IPS-20b (cell line): ENCODE data around the gene FAM180B.

ENCODE experiments used
- H3K27ac ChIP-seq: one replicate; pipeline ENCODE4 v1.5.1; 2013; ENCODE audit warnings: low read length
- H3K27me3 ChIP-seq: 2 replicates; pipeline ENCODE4 v1.6.1; 2013; ENCODE audit warnings: mild to moderate bottlenecking, low read length, inconsistent platforms; ENCODE audit not compliant: insufficient read depth
- H3K36me3 ChIP-seq: 2 replicates; pipeline ENCODE4 v1.6.1; 2013; ENCODE audit warnings: low read depth, mild to moderate bottlenecking, inconsistent platforms, low read length, moderate library complexity; ENCODE audit not compliant: insufficient read depth
- H3K4me1 ChIP-seq: 2 replicates; pipeline ENCODE4 v1.6.1; 2013; ENCODE audit warnings: mild to moderate bottlenecking, control low read depth, inconsistent platforms, low read length, moderate library complexity; ENCODE audit not compliant: insufficient read depth
- H3K4me3 ChIP-seq: 2 replicates; pipeline ENCODE4 v1.5.1; 2013; ENCODE audit warnings: mild to moderate bottlenecking, low read length, inconsistent platforms
- H3K9ac ChIP-seq: 2 replicates; pipeline ENCODE4 v1.6.1; 2013; ENCODE audit warnings: low read depth, mild to moderate bottlenecking, inconsistent platforms, low read length, moderate library complexity
- H3K9me3 ChIP-seq: 2 replicates; pipeline ENCODE4 v1.6.1; 2013; ENCODE audit warnings: mild to moderate bottlenecking, low read depth, low read length, inconsistent platforms; ENCODE audit not compliant: insufficient read depth

The FAM180B gene

DNA sequence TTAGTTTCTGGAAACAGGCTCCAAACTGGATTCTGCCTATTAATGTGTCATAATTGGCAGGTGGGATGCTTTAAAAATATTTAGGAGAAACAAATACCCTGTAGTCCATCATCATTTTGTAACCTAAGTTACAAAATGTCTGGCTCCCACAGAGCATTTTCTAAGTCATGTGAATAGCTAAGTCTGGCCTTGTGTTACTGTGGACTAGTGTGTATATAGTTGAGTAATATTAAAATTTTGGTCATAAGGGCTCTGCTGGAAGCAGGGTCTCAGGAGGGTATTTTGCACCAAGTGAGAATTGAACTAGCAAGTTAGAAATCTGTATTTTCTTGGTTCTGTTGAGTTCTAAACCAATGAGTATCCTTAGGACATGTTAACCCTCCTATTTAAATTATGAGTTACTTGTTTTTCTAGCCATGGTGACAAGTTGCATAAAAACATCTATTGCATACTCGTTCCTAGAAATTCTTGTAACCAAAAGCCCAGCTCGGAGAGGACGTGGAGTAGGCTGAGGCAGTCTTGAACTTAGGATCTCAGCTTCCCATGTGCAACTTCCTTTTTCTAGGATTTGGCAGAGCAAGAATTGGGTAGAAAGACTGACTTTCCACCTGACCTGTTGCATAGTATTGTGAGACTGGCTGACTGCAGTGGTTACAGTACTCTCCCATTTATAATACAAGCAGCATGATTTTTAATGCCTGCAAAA is 15.7 kb upstream of the FAM180B start:
- no peaks in the 10 kb centered on the region; the same call in 1 of the 2 replicates for H3K4me1 ChIP-seq
- H3K9me3 ChIP-seq, result no peaks in the 10 kb centered on the region
- no peak overlapping the region for H3K4me3 ChIP-seq
- H3K36me3 ChIP-seq, result peaks cover 62% of the 10 kb centered on the region
- H3K27ac ChIP-seq, result no peak overlapping the region
- H3K9ac ChIP-seq, result no peak overlapping the region
- H3K27me3 ChIP-seq, result peaks cover 2% of the 10 kb centered on the region; the same call in 1 of the 2 replicates

DNA sequence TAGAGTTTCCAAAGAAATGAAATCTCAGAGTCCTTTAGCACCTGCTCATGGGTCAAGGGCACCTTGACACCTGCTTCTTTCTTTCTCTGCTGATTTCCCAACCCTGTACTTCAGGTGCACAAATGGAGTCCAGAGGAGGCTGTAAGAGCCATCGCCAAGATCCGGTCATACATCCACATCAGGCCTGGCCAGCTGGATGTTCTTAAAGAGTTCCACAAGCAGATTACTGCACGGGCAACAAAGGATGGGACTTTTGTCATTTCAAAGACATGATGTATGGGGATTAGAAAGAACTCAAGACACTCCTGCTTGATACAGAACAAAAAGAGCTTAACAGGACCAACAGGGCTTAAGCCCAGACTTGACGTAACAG is 15.1 kb upstream of the FAM180B start:
- Histone ChIP-seq H3K36me3 (peaks cover 64% of the 10 kb centered on the region), H3K4me3 (no peak overlapping the region), H3K27ac (no peak overlapping the region), H3K4me1 (no peaks in the 10 kb centered on the region; the same call in 1 of the 2 replicates), H3K9me3 (no peaks in the 10 kb centered on the region), H3K27me3 (no peaks in the 10 kb centered on the region), H3K9ac (no peak overlapping the region)

DNA sequence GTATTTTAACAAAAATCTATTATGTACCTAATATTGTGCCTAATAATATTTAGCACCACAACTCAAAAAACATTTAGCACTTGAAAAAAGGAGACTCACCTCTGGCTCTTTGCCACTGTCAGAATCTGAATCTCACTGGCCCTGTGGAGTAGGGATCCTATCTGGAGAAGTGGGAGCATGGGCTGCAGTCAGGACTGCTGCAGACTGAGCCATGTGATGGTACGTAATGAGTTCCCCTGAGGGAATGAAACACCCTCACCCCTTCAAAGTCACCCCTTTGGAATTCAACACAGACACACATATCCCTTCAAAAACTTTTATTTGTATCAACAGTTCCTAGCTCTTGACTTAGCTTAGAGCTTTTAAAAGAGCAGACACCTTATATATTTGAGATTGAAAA is 14.6 kb upstream of the FAM180B start:
- H3K27me3 ChIP-seq, result no peaks in the 10 kb centered on the region
- H3K9me3 ChIP-seq, result no peaks in the 10 kb centered on the region
- no peak overlapping the region for H3K9ac ChIP-seq
- H3K4me3 ChIP-seq, result no peak overlapping the region
- H3K36me3 ChIP-seq, result peaks cover 68% of the 10 kb centered on the region
- no peaks in the 10 kb centered on the region; the same call in 1 of the 2 replicates for H3K4me1 ChIP-seq
- H3K27ac ChIP-seq, result no peak overlapping the region

DNA sequence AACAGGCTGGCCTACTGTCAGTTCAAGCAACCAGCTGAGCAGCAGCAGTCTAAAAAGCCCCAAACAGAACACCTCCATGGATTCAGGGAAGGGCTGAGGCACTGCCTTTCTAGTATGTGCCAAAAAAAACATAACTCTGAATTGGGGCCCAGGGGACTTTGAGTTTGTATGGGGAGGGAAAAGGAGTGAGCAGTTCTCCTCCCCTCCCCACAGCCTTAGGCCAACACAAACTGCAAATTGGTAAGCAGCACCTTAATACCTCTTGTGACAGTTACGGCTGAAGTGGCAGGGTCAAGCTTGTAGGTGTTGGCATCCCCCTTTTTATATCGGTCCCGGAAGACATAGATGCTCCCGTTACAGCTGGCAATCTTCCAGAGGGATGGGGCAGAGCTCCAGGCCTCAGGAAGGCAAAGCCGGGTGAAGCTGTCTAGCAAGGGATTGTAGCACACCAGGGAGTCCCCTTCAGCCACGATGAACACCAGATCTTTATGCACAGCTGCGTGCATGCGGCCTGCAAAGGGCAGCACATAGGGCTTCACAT is 13.7 kb upstream of the FAM180B start:
- no peak overlapping the region for H3K27ac ChIP-seq
- no peak overlapping the region for H3K9ac ChIP-seq
- H3K36me3 ChIP-seq, result peaks cover 71% of the 10 kb centered on the region

DNA sequence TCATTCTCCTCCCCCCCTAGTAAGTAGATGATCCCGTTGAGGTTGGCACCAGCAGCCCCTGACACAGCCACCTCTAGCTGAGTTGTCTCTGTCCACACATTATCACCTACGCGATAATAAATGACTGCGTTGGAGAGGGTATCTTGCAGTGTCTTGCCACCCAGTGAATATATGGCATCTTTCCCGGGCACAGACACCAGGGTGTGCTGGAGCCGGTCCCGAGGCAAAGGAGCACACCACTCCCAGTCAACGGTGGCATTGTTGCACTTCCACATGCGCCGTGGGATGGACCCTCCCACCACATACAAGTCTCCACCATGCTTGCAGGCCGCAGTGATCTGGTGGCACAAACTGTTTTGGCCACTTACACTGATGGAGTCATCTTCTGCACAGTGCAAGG is 13.2 kb upstream of the FAM180B start:
- no peak overlapping the region for H3K9ac ChIP-seq

More for the DNA sequence above, 13.7 kb upstream of the FAM180B start:
- no peak overlapping the region for H3K4me3 ChIP-seq
- H3K9me3 ChIP-seq, result no peaks in the 10 kb centered on the region
- H3K4me1 ChIP-seq, result peaks cover under 1% of the 10 kb centered on the region; the same call in 1 of the 2 replicates
- no peaks in the 10 kb centered on the region for H3K27me3 ChIP-seq

DNA sequence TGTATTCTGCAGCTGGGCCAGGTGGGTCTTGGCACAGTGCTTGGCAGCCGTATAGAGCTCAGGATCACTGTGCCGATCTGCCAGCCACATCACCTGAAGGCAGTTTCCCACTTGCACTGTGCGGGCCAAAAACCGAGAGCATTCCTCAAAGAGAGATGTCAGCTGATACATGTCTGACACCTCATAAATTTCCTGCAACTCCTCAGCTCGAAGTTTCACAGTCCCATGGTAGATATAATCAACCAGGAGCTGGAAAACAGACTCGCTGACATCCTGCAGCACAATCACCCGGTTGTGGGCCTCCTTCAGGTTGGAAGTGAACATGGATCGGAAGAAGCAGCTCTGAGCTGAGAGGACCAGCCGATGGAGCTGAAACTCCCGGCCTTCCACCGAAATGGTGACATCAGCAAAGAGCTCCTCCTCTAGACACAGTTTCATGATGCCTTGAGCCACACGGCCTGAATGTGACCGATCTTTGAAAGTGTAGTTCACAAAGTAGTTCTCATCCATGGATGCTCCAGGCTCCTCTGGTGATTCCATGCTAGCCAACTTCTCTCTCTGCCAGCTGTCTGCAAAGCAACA is 8.9 kb upstream of the FAM180B start:
- Histone ChIP-seq H3K27ac (no peak overlapping the region), H3K4me3 (peak overlapping the region; percentile 98), H3K9ac (peak overlapping the region; percentile 98; the same call in 1 of the 2 replicates), H3K36me3 (peaks cover 61% of the 10 kb centered on the region), H3K9me3 (no peaks in the 10 kb centered on the region), H3K27me3 (no peaks in the 10 kb centered on the region), H3K4me1 (peaks cover 7% of the 10 kb centered on the region; the same call in 1 of the 2 replicates)

More for the DNA sequence above, 13.2 kb upstream of the FAM180B start:
- Histone ChIP-seq H3K4me3 (no peak overlapping the region), H3K9me3 (no peaks in the 10 kb centered on the region), H3K36me3 (peaks cover 71% of the 10 kb centered on the region), H3K27ac (no peak overlapping the region), H3K27me3 (no peaks in the 10 kb centered on the region), H3K4me1 (peaks cover 4% of the 10 kb centered on the region; the same call in 1 of the 2 replicates)

DNA sequence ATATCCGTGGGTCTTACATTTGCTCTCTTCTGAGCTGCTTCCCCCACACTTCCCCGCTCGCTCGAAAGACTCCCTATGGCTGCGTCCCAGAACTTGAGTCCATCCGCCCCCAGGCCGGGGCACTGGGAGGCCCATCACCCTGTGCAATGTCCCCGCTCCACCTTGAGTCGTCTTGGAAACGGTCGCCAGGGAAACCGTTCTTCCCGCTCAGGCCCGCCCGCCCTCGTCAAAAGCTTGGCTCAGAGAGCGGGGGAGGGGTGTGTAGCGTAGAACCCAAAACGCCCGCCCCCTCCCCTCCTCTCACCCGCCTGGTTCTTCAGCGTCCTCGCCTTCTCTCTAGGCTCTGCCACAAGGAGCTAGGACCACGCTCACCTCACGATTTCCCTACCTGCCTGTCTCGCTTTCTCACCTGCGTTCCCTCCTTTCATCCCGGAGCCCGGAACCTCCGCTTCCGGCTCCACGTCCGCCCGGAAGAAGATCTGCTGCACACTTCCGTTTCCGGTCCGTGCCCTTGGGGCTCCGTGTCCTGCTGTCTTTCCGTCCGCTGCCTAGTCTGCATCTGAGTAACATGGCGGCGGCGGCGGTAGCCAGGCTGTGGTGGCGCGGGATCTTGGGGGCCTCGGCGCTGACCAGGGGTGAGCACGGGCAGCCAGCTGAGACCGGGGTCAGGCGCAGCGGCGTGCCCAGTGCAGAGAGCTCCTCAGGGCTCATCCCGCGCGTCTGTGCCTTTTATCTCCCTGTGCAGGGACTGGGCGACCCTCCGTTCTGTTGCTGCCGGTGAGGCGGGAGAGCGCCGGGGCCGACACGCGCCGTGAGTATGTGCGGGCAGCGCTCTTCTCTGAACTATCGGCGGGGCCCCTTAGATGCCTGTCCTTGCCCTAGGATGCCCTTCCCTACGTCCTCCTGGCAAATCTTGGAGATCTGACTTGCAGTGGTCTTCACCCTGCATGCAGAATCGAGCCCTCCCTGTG is 7.7 kb upstream of the FAM180B start, which contains the start of the genes KBTBD4 and NDUFS3:
KBTBD4 (minus strand) TSS at position 447 of the 971 bp plus-strand sequence; CDS start at position 428, 19 bp downstream.
NDUFS3 (plus strand) TSS at position 551 of the 971 bp plus-strand sequence; CDS start at position 569, 18 bp downstream.
- Histone ChIP-seq H3K9ac (peak within 1 kb of the TSS; percentile 98), H3K27me3 (no peaks in the 10 kb centered on the region), H3K27ac (peak within 1 kb of the TSS; percentile 95), H3K4me3 (peak within 1 kb of the TSS; percentile 98), H3K9me3 (no peaks in the 10 kb centered on the region), H3K4me1 (peaks cover 7% of the 10 kb centered on the region; the same call in 1 of the 2 replicates), H3K36me3 (peaks cover 61% of the 10 kb centered on the region)

DNA sequence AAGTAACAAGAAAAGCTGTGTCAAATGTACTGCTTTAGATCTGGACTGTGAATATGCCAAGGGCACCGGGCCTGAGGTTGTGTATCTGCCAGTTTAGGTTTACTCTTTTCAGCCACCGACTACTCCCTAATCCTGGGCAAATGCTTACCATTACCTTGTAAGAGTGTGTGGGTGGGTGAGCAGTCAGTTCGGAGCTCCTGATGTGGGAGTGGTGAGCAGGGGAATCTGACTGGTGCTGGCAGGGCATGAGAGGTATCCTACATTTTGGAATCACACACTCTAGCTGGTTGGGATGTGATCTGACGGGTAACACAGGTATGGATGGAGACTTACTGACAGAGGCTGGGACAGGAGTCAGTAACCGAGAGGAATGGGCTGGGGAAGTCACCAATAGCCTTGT is 2.6 kb upstream of the FAM180B start:
- Histone ChIP-seq H3K27ac (no peak overlapping the region), H3K9ac (no peak overlapping the region), H3K4me1 (0 out of 2 replicates have a peak, but pooled peaks cover 3% of the 10 kb centered on the region), H3K4me3 (no peak overlapping the region), H3K36me3 (peaks cover 43% of the 10 kb centered on the region), H3K27me3 (no peaks in the 10 kb centered on the region), H3K9me3 (no peaks in the 10 kb centered on the region)

DNA sequence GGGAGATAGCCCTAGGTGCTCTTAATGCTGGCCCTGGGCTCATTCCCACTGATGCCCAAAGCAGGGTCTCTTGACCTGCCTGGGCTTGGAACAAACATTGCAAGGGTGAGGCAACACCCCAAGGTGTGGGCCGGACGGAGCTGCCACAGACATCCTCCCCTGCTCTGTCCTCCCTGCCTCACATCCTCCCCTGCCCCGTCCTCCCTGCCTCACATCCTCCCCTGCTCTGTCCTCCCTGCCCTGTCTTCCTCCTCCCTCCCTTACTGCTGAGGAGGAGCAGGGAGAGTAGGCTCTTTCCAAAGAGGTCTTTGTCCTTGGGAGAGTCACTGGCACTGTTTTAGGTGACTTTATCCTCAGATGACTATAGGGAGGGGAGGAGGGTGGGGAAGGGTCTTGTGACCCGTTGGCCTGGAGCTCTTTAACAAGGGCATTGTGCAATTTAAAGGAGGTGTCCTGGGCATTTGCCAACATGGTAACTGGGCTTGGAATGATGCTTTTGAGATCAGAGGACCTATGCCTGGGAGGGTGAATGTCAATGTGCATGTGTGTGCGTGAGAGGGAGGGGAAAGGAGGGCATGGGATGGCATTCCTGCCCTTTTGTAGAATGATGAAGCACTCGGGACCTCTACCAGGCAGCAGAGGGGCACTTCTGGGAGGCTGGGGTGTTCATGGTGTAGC is 700 bp downstream of the FAM180B start:
- Histone ChIP-seq H3K36me3 (peaks cover 24% of the 10 kb centered on the region), H3K4me3 (no peak overlapping the region), H3K27me3 (peaks cover 4% of the 10 kb centered on the region), H3K9ac (no peak overlapping the region), H3K9me3 (no peaks in the 10 kb centered on the region), H3K4me1 (no peaks in the 10 kb centered on the region; the same call in 1 of the 2 replicates), H3K27ac (no peak overlapping the region)

DNA sequence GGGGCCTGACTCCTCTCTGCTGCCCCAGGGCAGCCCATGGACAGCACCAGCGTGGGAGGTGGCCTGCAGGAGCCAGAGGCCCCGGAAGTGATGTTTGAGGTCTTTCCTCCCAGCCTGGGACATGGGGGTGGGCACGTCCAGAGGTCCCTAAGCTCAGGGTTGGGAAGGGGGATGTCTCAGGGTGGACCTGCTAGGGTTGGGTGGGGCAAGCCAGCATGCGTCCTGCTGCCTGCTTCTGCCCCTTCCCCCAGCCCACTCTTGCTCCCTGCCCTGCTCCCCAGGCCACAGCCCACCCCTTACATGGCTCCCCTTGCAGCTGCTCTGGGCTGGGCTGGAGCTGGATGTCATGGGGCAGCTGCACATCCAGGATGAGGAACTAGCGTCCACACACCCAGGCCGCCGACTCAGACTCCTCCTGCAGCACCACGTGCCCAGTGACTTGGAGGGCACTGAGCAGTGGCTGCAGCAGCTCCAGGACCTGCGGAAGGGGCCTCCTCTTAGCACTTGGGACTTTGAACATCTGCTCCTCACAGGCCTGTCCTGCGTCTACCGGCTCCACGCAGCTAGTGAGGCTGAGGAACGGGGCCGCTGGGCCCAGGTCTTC is 1.3 kb downstream of the FAM180B start:
- H3K27ac ChIP-seq, result no peak overlapping the region
- no peak overlapping the region for H3K9ac ChIP-seq
- no peak overlapping the region for H3K4me3 ChIP-seq
- peaks cover 17% of the 10 kb centered on the region for H3K36me3 ChIP-seq
- H3K9me3 ChIP-seq, result no peaks in the 10 kb centered on the region
- peaks cover 3% of the 10 kb centered on the region; the same call in 1 of the 2 replicates for H3K4me1 ChIP-seq
- peaks cover 10% of the 10 kb centered on the region for H3K27me3 ChIP-seq
